Measurements from ENCODE around the gene FBXO4.

Gene FBXO4
- 1.6 to 15.0 (median 9.4) reads per million in 18 experiments for total RNA-seq

GRCh38 chr5:41924872-41925554 lies at the start of gene FBXO4:
TSS of gene FBXO4 (plus strand) at chr5:41925281. CDS start at chr5:41925310, 29 bp downstream.
- peak; percentile 92 to 94 for DNase-seq

- no peak for DNase-seq
Measured at GRCh38 chr5:41876678-41877077, 48.4 kb upstream of the FBXO4 start.

GRCh38 chr5:41877408-41877807 lies 47.7 kb upstream of the FBXO4 start:
- DNase-seq: no peak

GRCh38 chr5:41878173-41878572 lies 46.9 kb upstream of the FBXO4 start:
- no peak for DNase-seq

- DNase-seq: no peak
Measured at GRCh38 chr5:41878643-41879478, 46.2 kb upstream of the FBXO4 start.

- DNase-seq: no peak
Measured at GRCh38 chr5:41882765-41883164, 42.3 kb upstream of the FBXO4 start.

- no peak for DNase-seq
Measured at GRCh38 chr5:41883243-41883642, 41.8 kb upstream of the FBXO4 start.

- DNase-seq: no peak
Measured at GRCh38 chr5:41883936-41884335, 41.1 kb upstream of the FBXO4 start.

GRCh38 chr5:41885286-41885685 lies 39.8 kb upstream of the FBXO4 start:
- no peak for DNase-seq

- no peak for DNase-seq
Measured at GRCh38 chr5:41891066-41891707, 33.9 kb upstream of the FBXO4 start.

- DNase-seq: no peak
Measured at GRCh38 chr5:41892031-41892430, 33.0 kb upstream of the FBXO4 start.

GRCh38 chr5:41893074-41893851 lies 31.8 kb upstream of the FBXO4 start:
- DNase-seq: no peak

GRCh38 chr5:41896230-41896629 lies 28.9 kb upstream of the FBXO4 start:
- DNase-seq: no peak

GRCh38 chr5:41903382-41903891 lies 21.6 kb upstream of the FBXO4 start:
- no peak for DNase-seq

GRCh38 chr5:41903892-41904799 lies 20.9 kb upstream of the FBXO4 start, which contains the start of gene RIMOC1:
TSS of gene RIMOC1 (plus strand) at chr5:41904344. CDS start at chr5:41904368, 24 bp downstream.
- peak; percentile 99 for DNase-seq

- no peak for DNase-seq
Measured at GRCh38 chr5:41906151-41906550, 18.9 kb upstream of the FBXO4 start.

GRCh38 chr5:41908374-41909079 lies 16.6 kb upstream of the FBXO4 start:
- DNase-seq: no peak

- DNase-seq: no peak
Measured at GRCh38 chr5:41918105-41918504, 7.0 kb upstream of the FBXO4 start.

GRCh38 chr5:41921166-41921565 lies 3.9 kb upstream of the FBXO4 start:
- no peak for DNase-seq

GRCh38 chr5:41921874-41922273 lies 3.2 kb upstream of the FBXO4 start:
- DNase-seq: no peak

GRCh38 chr5:41924526-41924871 lies 582 bp upstream of the FBXO4 start:
- DNase-seq: no peak

Measured in inflammatory macrophage (primary cell).